22Rv1 (cell line): ENCODE measurements around the gene ABCC8.

Experiments
- ZFX ChIP-seq: fragments of 450-650 bp; IDR thresholded peaks from 2 replicates; pipeline ENCODE4 v1.6.1; 2017; ENCODE audit warnings: antibody characterized with exemption, borderline replicate concordance
- TF ChIP-seq, protein P1 (sequence below): fragments of 450-650 bp; IDR thresholded peaks from 2 replicates; pipeline ENCODE4 v1.5.1; 2017; ENCODE audit warnings: mild to moderate bottlenecking

- TF ChIP-seq, protein P1, sequence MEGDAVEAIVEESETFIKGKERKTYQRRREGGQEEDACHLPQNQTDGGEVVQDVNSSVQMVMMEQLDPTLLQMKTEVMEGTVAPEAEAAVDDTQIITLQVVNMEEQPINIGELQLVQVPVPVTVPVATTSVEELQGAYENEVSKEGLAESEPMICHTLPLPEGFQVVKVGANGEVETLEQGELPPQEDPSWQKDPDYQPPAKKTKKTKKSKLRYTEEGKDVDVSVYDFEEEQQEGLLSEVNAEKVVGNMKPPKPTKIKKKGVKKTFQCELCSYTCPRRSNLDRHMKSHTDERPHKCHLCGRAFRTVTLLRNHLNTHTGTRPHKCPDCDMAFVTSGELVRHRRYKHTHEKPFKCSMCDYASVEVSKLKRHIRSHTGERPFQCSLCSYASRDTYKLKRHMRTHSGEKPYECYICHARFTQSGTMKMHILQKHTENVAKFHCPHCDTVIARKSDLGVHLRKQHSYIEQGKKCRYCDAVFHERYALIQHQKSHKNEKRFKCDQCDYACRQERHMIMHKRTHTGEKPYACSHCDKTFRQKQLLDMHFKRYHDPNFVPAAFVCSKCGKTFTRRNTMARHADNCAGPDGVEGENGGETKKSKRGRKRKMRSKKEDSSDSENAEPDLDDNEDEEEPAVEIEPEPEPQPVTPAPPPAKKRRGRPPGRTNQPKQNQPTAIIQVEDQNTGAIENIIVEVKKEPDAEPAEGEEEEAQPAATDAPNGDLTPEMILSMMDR, result no peak
- no peak for TF ChIP-seq ZFX
These were observed 83.2 kb downstream of the ABCC8 start for GRCh38 chr11:17393472-17393871.
